NCI-H748 treated with DMSO at 0.1 percent for 48 hours (cell line): ENCODE results near the gene SSX1.
"Not testable (repeated sequence)": the region's sequence is repeated elsewhere in the genome, so short reads cannot be mapped to it uniquely, and the experiment has no call there.

Experiments
- DNase-seq: peaks from one replicate; lab custom pipeline; 2025; lab: John Stamatoyannopoulos, UW

The SSX1 gene

GRCh38 chrX:48255062-48255796, at the start of gene SSX1:
TSS of gene SSX1 (plus strand) at chrX:48255392. CDS start at chrX:48257242, 1,850 bp downstream.
- not testable (repeated sequence) for DNase-seq

GRCh38 chrX:48214341-48214740, 40.9 kb upstream of the SSX1 start:
- not testable (repeated sequence) for DNase-seq

- not testable (repeated sequence) for DNase-seq
Observed at GRCh38 chrX:48224196-48224595, 31.0 kb upstream of the SSX1 start.

GRCh38 chrX:48252945-48253344, 2.2 kb upstream of the SSX1 start:
- not testable (repeated sequence) for DNase-seq

- not testable (repeated sequence) for DNase-seq
Observed at GRCh38 chrX:48274365-48274764, 19.2 kb downstream of the SSX1 start.

- no peak for DNase-seq
Observed at GRCh38 chrX:48278958-48279357, 23.8 kb downstream of the SSX1 start.

- not testable (repeated sequence) for DNase-seq
Observed at GRCh38 chrX:48280729-48281128, 25.5 kb downstream of the SSX1 start.

- DNase-seq: no peak
Observed at GRCh38 chrX:48306175-48306574, 51.0 kb downstream of the SSX1 start.

GRCh38 chrX:48313996-48314395, 58.8 kb downstream of the SSX1 start:
- DNase-seq: not testable (repeated sequence)
